Stimulated activated CD8-positive, alpha-beta memory T cell treated with anti-CD3 and anti-CD28 coated beads, Interleukin-2, amount 100 ng/mL, for 48 hours (primary cell): ENCODE results near the gene STAT5B.
"Not testable (repeated sequence)": the region's sequence is repeated elsewhere in the genome, so short reads cannot be mapped to it uniquely, and the experiment has no call there.

Source experiments
- DNase-seq, 2 donors: peaks; one replicate each; pipeline ENCODE4 v3.0.0-alpha.2; 2020; ENCODE audit warnings: low read depth in 2 of 2

Gene STAT5B

GRCh38 chr17:42305543-42306384 lies 29.6 kb upstream of the STAT5B start:
- DNase-seq = no peak

- DNase-seq = not testable (repeated sequence)
Measured at GRCh38 chr17:42305031-42305330, 28.8 kb upstream of the STAT5B start.

GRCh38 chr17:42304187-42305030 lies 28.2 kb upstream of the STAT5B start:
- no peak for DNase-seq

GRCh38 chr17:42303694-42304093 lies 27.5 kb upstream of the STAT5B start:
- no peak for DNase-seq

DNA sequence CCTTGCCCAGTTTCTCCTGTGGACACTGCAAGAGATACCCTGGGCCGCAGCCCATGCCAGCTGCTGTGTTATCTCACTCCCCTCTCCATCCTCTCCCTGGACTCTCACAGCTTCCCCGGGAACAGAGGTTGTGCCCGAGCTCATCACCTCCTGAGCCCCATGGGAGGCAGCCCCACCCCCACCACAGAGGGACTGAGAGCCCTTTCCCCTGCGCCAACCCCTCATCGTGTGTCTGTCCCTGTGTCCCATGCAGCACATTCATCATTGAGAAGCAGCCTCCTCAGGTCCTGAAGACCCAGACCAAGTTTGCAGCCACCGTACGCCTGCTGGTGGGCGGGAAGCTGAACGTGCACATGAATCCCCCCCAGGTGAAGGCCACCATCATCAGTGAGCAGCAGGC lies 24.8 kb upstream of the STAT5B start:
- DNase-seq = no peak

- DNase-seq = not testable (repeated sequence)
Measured at GRCh38 chr17:42299913-42300312, 23.7 kb upstream of the STAT5B start.

GRCh38 chr17:42299361-42299760 lies 23.2 kb upstream of the STAT5B start:
- not testable (repeated sequence) for DNase-seq

GRCh38 chr17:42297775-42298174 lies 21.6 kb upstream of the STAT5B start:
- DNase-seq = not testable (repeated sequence)

- no peak for DNase-seq
Measured at GRCh38 chr17:42296012-42296411, 19.8 kb upstream of the STAT5B start.

GRCh38 chr17:42294469-42295398 lies 18.5 kb upstream of the STAT5B start:
- DNase-seq = no peak

GRCh38 chr17:42291129-42291528 lies 14.9 kb upstream of the STAT5B start:
- no peak for DNase-seq

- DNase-seq = no peak
Measured at GRCh38 chr17:42290577-42290976, 14.4 kb upstream of the STAT5B start.

DNA sequence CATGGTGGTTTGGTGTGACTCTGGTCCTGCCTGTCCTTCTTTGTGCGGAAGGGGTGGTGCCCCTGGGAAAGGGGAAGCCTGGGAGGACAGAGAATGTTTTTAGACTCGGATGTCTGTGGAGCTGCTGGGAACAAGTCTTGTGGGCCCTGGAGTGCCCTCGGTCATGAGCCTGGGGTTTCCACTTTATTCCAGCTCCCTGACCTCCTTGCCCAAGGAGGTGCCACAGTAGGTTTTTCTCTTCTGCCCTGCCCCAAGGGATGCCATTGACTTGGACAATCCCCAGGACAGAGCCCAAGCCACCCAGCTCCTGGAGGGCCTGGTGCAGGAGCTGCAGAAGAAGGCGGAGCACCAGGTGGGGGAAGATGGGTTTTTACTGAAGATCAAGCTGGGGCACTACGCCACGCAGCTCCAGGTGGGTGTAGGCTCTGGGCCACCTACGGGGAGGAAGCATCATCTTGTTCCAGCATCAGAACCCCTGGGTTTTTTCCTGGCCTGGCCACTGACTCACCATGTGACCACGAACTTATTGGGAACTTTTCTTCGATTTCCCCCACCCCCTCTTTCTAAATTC lies 13.5 kb upstream of the STAT5B start:
- peak; percentile 55 to 61 for DNase-seq

DNA sequence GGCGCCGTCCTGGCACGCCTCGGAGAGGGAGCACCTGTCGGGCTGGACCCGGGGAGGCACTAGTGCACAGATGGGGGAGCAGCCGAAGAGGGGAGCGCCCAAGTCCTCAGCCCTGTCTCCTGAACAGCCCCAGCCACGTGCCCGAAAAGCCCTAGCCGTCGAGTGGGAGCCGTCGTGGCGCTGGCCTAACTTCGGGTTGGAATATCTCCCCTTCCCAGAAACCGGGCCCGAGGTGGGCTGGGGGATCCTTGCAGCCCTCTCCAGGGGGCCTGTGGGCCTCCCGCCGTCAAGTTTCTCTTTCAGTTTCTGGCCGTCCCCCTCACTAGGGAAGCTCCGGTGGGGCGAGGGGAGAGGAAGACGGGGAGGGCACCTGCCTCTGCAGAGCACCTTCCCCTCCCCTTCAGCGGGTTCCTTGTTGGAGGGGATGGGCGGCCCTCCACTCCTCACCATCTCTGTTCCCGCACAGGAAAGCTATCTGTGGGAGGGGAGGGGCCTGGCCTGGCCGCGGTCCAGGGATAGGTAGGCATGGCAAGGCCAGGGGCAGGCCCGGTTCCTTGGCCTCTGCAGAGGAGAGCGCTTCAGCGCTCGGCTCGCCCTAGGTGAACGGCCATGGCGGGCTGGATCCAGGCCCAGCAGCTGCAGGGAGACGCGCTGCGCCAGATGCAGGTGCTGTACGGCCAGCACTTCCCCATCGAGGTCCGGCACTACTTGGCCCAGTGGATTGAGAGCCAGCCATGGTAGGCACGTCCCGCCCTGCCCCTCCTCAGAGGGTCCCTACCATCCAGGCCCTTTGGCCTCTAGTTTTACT lies 12.8 kb upstream of the STAT5B start:
- peak; percentile 38 to 39 for DNase-seq

DNA sequence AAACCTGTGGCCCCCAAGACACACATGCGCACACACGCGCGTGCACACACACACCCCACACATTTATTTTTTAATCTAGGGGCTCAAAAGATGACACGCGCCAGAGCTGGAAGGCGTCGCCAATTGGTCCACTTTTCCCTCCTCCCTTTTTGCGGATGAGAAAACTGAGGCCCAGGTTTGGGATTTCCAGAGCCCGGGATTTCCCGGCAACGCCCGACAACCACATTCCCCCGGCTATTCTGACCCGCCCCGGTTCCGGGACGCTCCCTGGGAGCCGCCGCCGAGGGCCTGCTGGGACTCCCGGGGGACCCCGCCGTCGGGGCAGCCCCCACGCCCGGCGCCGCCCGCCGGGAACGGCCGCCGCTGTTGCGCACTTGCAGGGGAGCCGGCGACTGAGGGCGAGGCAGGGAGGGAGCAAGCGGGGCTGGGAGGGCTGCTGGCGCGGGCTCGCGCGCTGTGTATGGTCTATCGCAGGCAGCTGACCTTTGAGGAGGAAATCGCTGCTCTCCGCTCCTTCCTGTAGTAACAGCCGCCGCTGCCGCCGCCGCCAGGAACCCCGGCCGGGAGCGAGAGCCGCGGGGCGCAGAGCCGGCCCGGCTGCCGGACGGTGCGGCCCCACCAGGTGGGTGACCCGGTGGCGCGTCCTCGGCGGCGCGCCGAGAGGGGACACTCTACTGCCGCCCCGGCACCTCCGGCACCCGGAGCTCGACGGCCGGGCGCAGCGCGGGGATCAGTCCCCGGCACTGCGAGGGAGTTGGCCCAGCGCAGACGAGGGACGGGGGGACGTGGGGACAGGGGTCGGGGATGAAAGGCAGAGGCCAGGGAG lies 12.0 kb upstream of the STAT5B start, which contains the start of gene STAT5A:
Gene STAT5A, plus strand, starts transcription at position 522 of the 826 bp plus-strand sequence. CDS start 914 bp downstream, outside the sequence.
- peak; percentile 60 to 70 for DNase-seq

GRCh38 chr17:42287305-42287976 lies 11.2 kb upstream of the STAT5B start:
- DNase-seq = peak in 1 of 2 donors; percentile 34

GRCh38 chr17:42286411-42287221 lies 10.4 kb upstream of the STAT5B start:
- no peak for DNase-seq
